Fibroblast of skin of right biceps (primary cell): ENCODE results near the gene NAPSA.

Experiments used
- DNase-seq: peaks from one replicate; pipeline ENCODE4 v3.0.0-alpha.2; 2013

NAPSA gene

GRCh38 chr19:50383852-50384684 is 18.6 kb upstream of the NAPSA start, which contains the start of gene POLD1:
Gene POLD1 (plus strand): TSS chr19:50384347. CDS start chr19:50398852, 14,505 bp downstream.
- DNase-seq = peak; percentile 95

- DNase-seq = peak; percentile 24
These were observed 17.8 kb upstream of the NAPSA start for GRCh38 chr19:50383001-50383851.

- DNase-seq = no peak
These were observed 16.7 kb upstream of the NAPSA start for GRCh38 chr19:50381881-50382729.

- no peak for DNase-seq
These were observed 15.3 kb upstream of the NAPSA start for GRCh38 chr19:50380751-50381151.

GRCh38 chr19:50380137-50380536 is 14.7 kb upstream of the NAPSA start:
- DNase-seq = no peak

- no peak for DNase-seq
These were observed 14.2 kb upstream of the NAPSA start for GRCh38 chr19:50379602-50380001.

GRCh38 chr19:50378863-50379236 is 13.4 kb upstream of the NAPSA start:
- DNase-seq = no peak

GRCh38 chr19:50378169-50378862 is 12.9 kb upstream of the NAPSA start:
- no peak for DNase-seq

GRCh38 chr19:50377517-50377916 is 12.1 kb upstream of the NAPSA start:
- DNase-seq = no peak

GRCh38 chr19:50377051-50377461 is 11.6 kb upstream of the NAPSA start:
- no peak for DNase-seq

GRCh38 chr19:50376166-50377050 is 11.0 kb upstream of the NAPSA start, which contains the start of gene NR1H2:
Gene NR1H2 (plus strand): TSS chr19:50376457. CDS start chr19:50377606, 1,149 bp downstream.
- peak; percentile 98 for DNase-seq

- DNase-seq = no peak
These were observed 6.6 kb upstream of the NAPSA start for GRCh38 chr19:50371914-50372475.

GRCh38 chr19:50368649-50369570 is 3.5 kb upstream of the NAPSA start:
- peak; percentile 87 for DNase-seq

- DNase-seq = no peak
These were observed 2.6 kb downstream of the NAPSA start for GRCh38 chr19:50362656-50363424.

- no peak for DNase-seq
These were observed 3.4 kb downstream of the NAPSA start for GRCh38 chr19:50362030-50362412.

- DNase-seq = no peak
These were observed 4.0 kb downstream of the NAPSA start for GRCh38 chr19:50361290-50362029.

- DNase-seq = no peak
These were observed 6.1 kb downstream of the NAPSA start for GRCh38 chr19:50359328-50359818.
